Activated CD8-positive, alpha-beta memory T cell treated with anti-CD3 and anti-CD28 coated beads, Interleukin-2, amount 10 ng/mL, durations not matched to agents 7 days and 5 days (primary cell): ENCODE data around the gene STYK1. TPM values are rescaled to one million over a fixed set of nuclear protein-coding genes. Genes with fewer than 3 reads are reported as not detected.

Experiments
- ATAC-seq: fragments of 150-1000 bp; cut with Tn5 transposase; one replicate; pipeline ENCODE4 v1.10.0; 2021; ENCODE audit warnings: moderate library complexity
- CTCF ChIA-PET: fragments of 350-600 bp; sonication (Branson Sonifier 250); formaldehyde crosslinking; loops from one replicate; lab custom pipeline; 2021; ENCODE audit warnings: antibody characterized with exemption; lab: Charles Lee
- DNase-seq: peaks from one replicate; pipeline ENCODE4 v3.0.0-alpha.2; 2020
- H3K27ac Mint-ChIP-seq: one replicate; pipeline ENCODE4 v1.8.0; 2021; ENCODE audit warnings: mild to moderate bottlenecking, mixed read lengths
- H3K27me3 Mint-ChIP-seq: one replicate; pipeline ENCODE4 v1.8.0; 2021; ENCODE audit warnings: mixed read lengths
- H3K36me3 Mint-ChIP-seq: one replicate; pipeline ENCODE4 v1.8.0; 2021; ENCODE audit warnings: mild to moderate bottlenecking, mixed read lengths
- H3K4me1 Mint-ChIP-seq: one replicate; pipeline ENCODE4 v1.8.0; 2021; ENCODE audit warnings: mixed read lengths
- H3K4me3 Mint-ChIP-seq: one replicate; pipeline ENCODE4 v1.8.0; 2021; ENCODE audit warnings: mild to moderate bottlenecking, moderate library complexity, mixed read lengths
- H3K9me3 Mint-ChIP-seq: one replicate; pipeline ENCODE4 v1.8.0; 2022; ENCODE audit warnings: low read depth, mixed read lengths
- total RNA-seq, 2 experiments: library from RNA; stranded (reverse); gene quantifications; one replicate each; pipeline ENCODE4 v1.2.3, GENCODE V29; 2021

Gene STYK1
- total RNA-seq, 2 experiments from 2014 or later: 8.4 to 16.1 TPM

- no peaks in the 10 kb centered on the region for H3K9me3 Mint-ChIP-seq
- H3K27me3 Mint-ChIP-seq: no peaks in the 10 kb centered on the region
- H3K27ac Mint-ChIP-seq: no peak overlapping the region
- no peaks in the 10 kb centered on the region for H3K4me1 Mint-ChIP-seq
- H3K4me3 Mint-ChIP-seq: no peak overlapping the region
- H3K36me3 Mint-ChIP-seq: peaks cover 56% of the 10 kb centered on the region
- CTCF ChIA-PET: no interaction called here
- DNase-seq (no peak), ATAC-seq (no peak)
Observed at GRCh38 chr12:10634427-10634826, 39.4 kb downstream of the STYK1 start.

DNA sequence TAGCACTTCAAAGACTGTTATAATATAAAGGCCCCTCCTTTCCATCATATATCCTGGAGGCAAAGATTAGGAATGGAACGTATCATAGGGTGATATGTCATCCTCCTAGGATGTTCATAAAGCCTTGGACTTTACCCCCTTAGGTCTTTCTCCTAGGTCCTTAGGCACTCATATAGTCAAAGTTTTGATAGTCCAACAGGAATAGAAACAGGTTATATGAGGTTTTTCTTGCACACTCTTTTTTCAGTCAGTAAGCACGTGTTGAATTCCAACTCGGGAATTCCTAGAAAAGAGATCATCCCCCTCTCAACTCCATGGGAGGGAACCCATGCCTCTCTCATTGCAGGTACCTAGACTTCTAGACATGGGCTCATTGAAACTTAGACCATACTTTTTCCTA is 40.3 kb downstream of the STYK1 start:
- no peaks in the 10 kb centered on the region for H3K9me3 Mint-ChIP-seq
- peaks cover 52% of the 10 kb centered on the region for H3K36me3 Mint-ChIP-seq
- CTCF ChIA-PET: no interaction called here
- no peaks in the 10 kb centered on the region for H3K27me3 Mint-ChIP-seq
- H3K4me1 Mint-ChIP-seq: no peaks in the 10 kb centered on the region
- ATAC-seq: no peak
- H3K27ac Mint-ChIP-seq: no peak overlapping the region
- no peak overlapping the region for H3K4me3 Mint-ChIP-seq
- no peak for DNase-seq

GRCh38 chr12:10632226-10632625 is 41.6 kb downstream of the STYK1 start:
- no peak overlapping the region for H3K27ac Mint-ChIP-seq
- DNase-seq: no peak
- H3K4me1 Mint-ChIP-seq: no peaks in the 10 kb centered on the region
- H3K36me3 Mint-ChIP-seq: peaks cover 60% of the 10 kb centered on the region
- H3K9me3 Mint-ChIP-seq: no peaks in the 10 kb centered on the region
- ATAC-seq: no peak
- H3K27me3 Mint-ChIP-seq: no peaks in the 10 kb centered on the region
- no peak overlapping the region for H3K4me3 Mint-ChIP-seq
- CTCF ChIA-PET: no interaction called here

- CTCF ChIA-PET: no interaction called here
- Mint-ChIP-seq H3K36me3 (peaks cover 67% of the 10 kb centered on the region), H3K4me1 (no peaks in the 10 kb centered on the region), H3K27ac (no peak overlapping the region), H3K27me3 (no peaks in the 10 kb centered on the region), H3K9me3 (no peaks in the 10 kb centered on the region), H3K4me3 (no peak overlapping the region)
- ATAC-seq (no peak), DNase-seq (no peak)
Observed at GRCh38 chr12:10624605-10625004, 49.2 kb downstream of the STYK1 start.

DNA sequence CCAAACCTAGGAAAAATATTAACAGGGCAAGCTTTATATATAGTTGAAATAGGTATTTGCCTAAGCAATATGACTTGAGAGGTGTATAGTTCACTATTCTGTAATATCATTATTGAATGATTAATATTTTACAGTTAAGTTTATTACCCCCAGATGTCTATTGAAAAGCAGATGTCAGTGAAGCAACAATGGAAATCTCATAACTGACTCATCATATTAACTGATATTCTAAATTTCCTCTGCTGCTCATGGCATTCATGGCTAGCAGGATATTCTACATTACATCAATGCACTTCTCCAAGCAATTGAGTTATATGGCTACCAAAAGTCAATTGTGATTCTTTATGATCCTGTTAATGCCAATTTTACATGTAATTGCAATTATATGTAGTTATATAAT is 50.7 kb downstream of the STYK1 start:
- ATAC-seq: no peak
- CTCF ChIA-PET: interaction anchor here (1.0 kb wide), 1 partner anchor 9 kb away, joined by 3 read pairs; the partner anchor contains the start of gene MAGOHB
- no peaks in the 10 kb centered on the region for H3K9me3 Mint-ChIP-seq
- H3K36me3 Mint-ChIP-seq: peaks cover 69% of the 10 kb centered on the region
- H3K4me1 Mint-ChIP-seq: no peaks in the 10 kb centered on the region
- no peak overlapping the region for H3K27ac Mint-ChIP-seq
- H3K27me3 Mint-ChIP-seq: no peaks in the 10 kb centered on the region
- no peak overlapping the region for H3K4me3 Mint-ChIP-seq
- no peak for DNase-seq

GRCh38 chr12:10621278-10621677 is 52.6 kb downstream of the STYK1 start:
- Mint-ChIP-seq H3K4me3 (no peak overlapping the region), H3K9me3 (no peaks in the 10 kb centered on the region), H3K27me3 (no peaks in the 10 kb centered on the region), H3K36me3 (peaks cover 58% of the 10 kb centered on the region), H3K4me1 (no peaks in the 10 kb centered on the region), H3K27ac (no peak overlapping the region)
- DNase-seq: no peak
- ATAC-seq: no peak
- CTCF ChIA-PET: no interaction called here

DNA sequence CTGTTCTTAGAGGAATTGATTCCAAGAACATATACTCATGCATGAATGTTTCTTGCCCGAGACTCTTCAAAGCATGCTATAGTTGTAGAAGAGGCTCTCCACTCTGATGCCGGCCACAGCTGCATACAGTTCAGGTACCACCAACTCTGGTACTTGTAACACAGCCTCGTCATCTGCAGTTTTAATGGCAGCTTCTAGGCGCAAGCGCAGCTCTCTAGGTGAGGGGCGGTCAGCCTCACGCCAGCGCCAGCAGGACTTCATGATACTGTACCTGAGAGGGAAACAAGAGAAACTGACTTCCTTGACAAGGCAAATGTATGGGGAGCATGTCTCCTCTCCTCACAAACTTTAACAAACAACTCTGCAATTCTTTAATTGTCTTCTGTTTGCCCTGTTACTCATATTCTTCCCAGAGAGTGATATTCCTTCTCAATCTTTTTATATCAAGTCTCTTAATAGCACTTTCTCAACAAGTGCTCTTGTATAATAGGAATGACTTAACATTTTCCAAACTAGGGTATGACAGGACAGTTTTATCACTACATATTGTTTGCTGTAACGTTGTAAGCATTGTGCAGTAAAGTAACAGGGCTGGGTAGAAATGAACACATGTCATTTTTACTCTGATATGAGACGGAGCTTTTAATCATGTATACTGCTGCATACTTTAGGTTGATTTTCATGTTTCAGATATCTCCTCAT is 53.6 kb downstream of the STYK1 start:
- Mint-ChIP-seq H3K27ac (no peak overlapping the region), H3K9me3 (no peaks in the 10 kb centered on the region), H3K4me3 (no peak overlapping the region), H3K27me3 (no peaks in the 10 kb centered on the region), H3K4me1 (peaks cover 5% of the 10 kb centered on the region), H3K36me3 (peaks cover 55% of the 10 kb centered on the region)
- no peak for ATAC-seq
- DNase-seq: no peak
- CTCF ChIA-PET: no interaction called here

- Mint-ChIP-seq H3K9me3 (no peaks in the 10 kb centered on the region), H3K27me3 (peaks cover under 1% of the 10 kb centered on the region), H3K4me3 (no peak overlapping the region), H3K4me1 (peaks cover 15% of the 10 kb centered on the region), H3K36me3 (peaks cover 50% of the 10 kb centered on the region), H3K27ac (no peak overlapping the region)
- ATAC-seq: no peak
- no peak for DNase-seq
- CTCF ChIA-PET: no interaction called here
Observed at GRCh38 chr12:10618338-10618987, 55.4 kb downstream of the STYK1 start.

- Mint-ChIP-seq H3K36me3 (peaks cover 52% of the 10 kb centered on the region), H3K27me3 (peaks cover 3% of the 10 kb centered on the region), H3K4me1 (peaks cover 18% of the 10 kb centered on the region), H3K27ac (no peak overlapping the region), H3K4me3 (no peak overlapping the region), H3K9me3 (no peaks in the 10 kb centered on the region)
- CTCF ChIA-PET: no interaction called here
- DNase-seq (no peak), ATAC-seq (no peak)
Observed at GRCh38 chr12:10617863-10618262, 56.0 kb downstream of the STYK1 start.

GRCh38 chr12:10615532-10615931 is 58.3 kb downstream of the STYK1 start:
- Mint-ChIP-seq H3K36me3 (peaks cover 44% of the 10 kb centered on the region), H3K9me3 (no peaks in the 10 kb centered on the region), H3K27ac (no peak overlapping the region), H3K4me3 (no peak overlapping the region), H3K27me3 (peaks cover 3% of the 10 kb centered on the region), H3K4me1 (peaks cover 38% of the 10 kb centered on the region)
- no peak for ATAC-seq
- CTCF ChIA-PET: interaction anchor here (1.0 kb wide), 1 partner anchor 52 kb away, joined by 6 read pairs; no protein-coding TSS in a partner anchor
- DNase-seq: no peak

DNA sequence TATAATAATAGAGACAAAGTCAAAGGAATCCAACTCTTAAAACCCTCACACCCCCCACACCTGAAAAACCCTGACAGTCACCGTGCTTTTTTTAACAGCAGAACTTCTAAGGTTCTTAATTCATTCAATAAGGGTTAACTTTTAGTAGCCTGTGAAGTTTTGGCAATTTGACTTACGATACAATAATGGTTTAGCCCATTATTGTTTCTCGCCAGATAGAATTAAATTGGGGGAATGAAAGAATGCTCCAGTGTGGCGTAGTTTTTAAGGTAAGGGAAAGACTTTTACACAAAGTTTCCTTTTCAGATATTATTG is 59.8 kb downstream of the STYK1 start:
- Mint-ChIP-seq H3K4me1 (peaks cover 49% of the 10 kb centered on the region), H3K4me3 (peak overlapping the region; percentile 95), H3K9me3 (no peaks in the 10 kb centered on the region), H3K27ac (peak overlapping the region; percentile 98), H3K36me3 (peaks cover 42% of the 10 kb centered on the region), H3K27me3 (peaks cover 3% of the 10 kb centered on the region)
- ATAC-seq: no peak
- DNase-seq: no peak
- CTCF ChIA-PET: interaction anchor here (0.6 to 1.8 kb wide), 6 partner anchors 9 to 461 kb away, joined by 3 to 7 read pairs (median 3); no protein-coding TSS in a partner anchor

DNA sequence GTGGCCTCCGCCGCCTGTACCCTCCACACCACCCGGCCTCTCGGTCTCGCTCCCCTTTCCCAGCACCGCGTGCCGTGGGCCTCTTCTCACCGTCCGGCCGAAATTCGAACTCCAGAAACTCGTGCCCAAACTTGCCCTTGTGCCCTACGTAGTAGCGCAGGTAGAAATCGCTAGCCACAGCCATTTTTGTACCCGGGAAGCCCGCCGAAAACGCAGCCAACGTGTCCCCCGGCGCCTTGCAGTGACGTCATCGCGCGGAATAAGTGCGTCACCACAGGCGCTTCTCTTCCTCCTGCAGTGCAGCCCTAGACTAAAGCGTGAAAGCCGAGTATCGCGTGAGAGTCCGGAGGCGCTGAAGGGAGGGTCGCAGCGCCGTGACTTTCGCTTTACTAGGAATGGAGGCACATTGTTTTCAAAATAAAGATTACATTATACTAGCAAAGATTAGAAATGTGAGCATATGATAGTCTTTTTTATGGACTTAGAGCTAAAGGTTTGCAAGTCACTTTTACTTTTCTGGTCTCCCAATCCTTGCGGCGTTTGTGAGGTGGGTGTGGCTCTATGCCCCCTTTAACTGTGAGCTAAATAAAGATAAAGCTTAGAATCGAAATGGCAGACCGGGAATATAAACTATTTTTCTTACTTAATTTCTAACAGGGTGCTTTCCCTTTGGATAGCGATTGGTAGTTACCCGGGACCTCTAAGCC is 60.4 kb downstream of the STYK1 start, which contains the start of gene MAGOHB:
MAGOHB (minus strand) TSS at position 261 of the 707 bp plus-strand sequence; CDS start at position 184, 77 bp downstream.
- peak within 1 kb of the TSS; percentile 98 for H3K27ac Mint-ChIP-seq
- DNase-seq (peak; percentile 99), ATAC-seq (peak; percentile 97)
- CTCF ChIA-PET: interaction anchor here (0.6 to 1.8 kb wide), 7 partner anchors 9 to 460 kb away, joined by 3 to 7 read pairs (median 3); no protein-coding TSS in a partner anchor
- H3K27me3 Mint-ChIP-seq: peaks cover 3% of the 10 kb centered on the region
- H3K9me3 Mint-ChIP-seq: no peaks in the 10 kb centered on the region
- peak within 1 kb of the TSS; percentile 95 for H3K4me3 Mint-ChIP-seq
- H3K36me3 Mint-ChIP-seq: peaks cover 42% of the 10 kb centered on the region
- H3K4me1 Mint-ChIP-seq: peaks cover 54% of the 10 kb centered on the region

GRCh38 chr12:10612984-10613348 is 60.9 kb downstream of the STYK1 start:
- peak overlapping the region; percentile 95 for H3K4me3 Mint-ChIP-seq
- peak; percentile 45 for DNase-seq
- peak overlapping the region; percentile 98 for H3K27ac Mint-ChIP-seq
- CTCF ChIA-PET: interaction anchor here (0.8 to 1.8 kb wide), 3 partner anchors 10 to 137 kb away, joined by 3 to 7 read pairs (median 5); no protein-coding TSS in a partner anchor
- peaks cover 54% of the 10 kb centered on the region for H3K4me1 Mint-ChIP-seq
- H3K36me3 Mint-ChIP-seq: peaks cover 41% of the 10 kb centered on the region
- no peaks in the 10 kb centered on the region for H3K9me3 Mint-ChIP-seq
- ATAC-seq: peak; percentile 16
- H3K27me3 Mint-ChIP-seq: peaks cover 3% of the 10 kb centered on the region
